GM12865 (cell line): ENCODE results near the gene CHCHD6.

ENCODE experiments used
- DNase-seq: peaks from one replicate; pipeline ENCODE4 v3.0.0; 2010; ENCODE audit warnings: low read depth
- H3K4me3 ChIP-seq: 2 replicates; pipeline ENCODE4 v1.5.1; 2011; ENCODE audit warnings: mild to moderate bottlenecking, low read depth, low read length, control low read depth
- CTCF ChIP-seq: IDR thresholded peaks from 2 replicates; pipeline ENCODE4 v1.5.1; 2011; ENCODE audit warnings: low read length, control low read depth, low read depth, inconsistent platforms; ENCODE audit not compliant: insufficient read depth; ENCODE audit errors: missing control alignments

The CHCHD6 gene

GRCh38 chr3:126755866-126756265, 51.8 kb downstream of the CHCHD6 start:
- no peak overlapping the region for H3K4me3 ChIP-seq
- no peak for TF ChIP-seq CTCF
- DNase-seq: no peak

- H3K4me3 ChIP-seq: no peak overlapping the region
- no peak for DNase-seq
- no peak for TF ChIP-seq CTCF
Observed at GRCh38 chr3:126758026-126758425, 54.0 kb downstream of the CHCHD6 start.

GRCh38 chr3:126758882-126759281, 54.8 kb downstream of the CHCHD6 start:
- no peak for TF ChIP-seq CTCF
- DNase-seq: no peak
- H3K4me3 ChIP-seq: no peak overlapping the region

GRCh38 chr3:126760541-126760940, 56.5 kb downstream of the CHCHD6 start:
- DNase-seq: no peak
- H3K4me3 ChIP-seq: no peak overlapping the region
- no peak for TF ChIP-seq CTCF

- no peak overlapping the region for H3K4me3 ChIP-seq
- no peak for DNase-seq
- TF ChIP-seq CTCF: no peak
Observed at GRCh38 chr3:126763035-126763434, 59.0 kb downstream of the CHCHD6 start.

- no peak overlapping the region for H3K4me3 ChIP-seq
- no peak for TF ChIP-seq CTCF
- no peak for DNase-seq
Observed at GRCh38 chr3:126765187-126766069, 61.4 kb downstream of the CHCHD6 start.

- DNase-seq: no peak
- H3K4me3 ChIP-seq: no peak overlapping the region
- no peak for TF ChIP-seq CTCF
Observed at GRCh38 chr3:126766653-126767052, 62.6 kb downstream of the CHCHD6 start.
